HG03025 (cell line): ENCODE results near the gene HIPK1.

Experiments used
- ATAC-seq: cut with Tn5 transposase; IDR thresholded peaks from one replicate; pipeline ENCODE4 v1.9.1; 2021; ENCODE audit warnings: mild to moderate bottlenecking, moderate library complexity; ENCODE audit not compliant: unreplicated experiment, low FRiP score

Gene HIPK1

DNA sequence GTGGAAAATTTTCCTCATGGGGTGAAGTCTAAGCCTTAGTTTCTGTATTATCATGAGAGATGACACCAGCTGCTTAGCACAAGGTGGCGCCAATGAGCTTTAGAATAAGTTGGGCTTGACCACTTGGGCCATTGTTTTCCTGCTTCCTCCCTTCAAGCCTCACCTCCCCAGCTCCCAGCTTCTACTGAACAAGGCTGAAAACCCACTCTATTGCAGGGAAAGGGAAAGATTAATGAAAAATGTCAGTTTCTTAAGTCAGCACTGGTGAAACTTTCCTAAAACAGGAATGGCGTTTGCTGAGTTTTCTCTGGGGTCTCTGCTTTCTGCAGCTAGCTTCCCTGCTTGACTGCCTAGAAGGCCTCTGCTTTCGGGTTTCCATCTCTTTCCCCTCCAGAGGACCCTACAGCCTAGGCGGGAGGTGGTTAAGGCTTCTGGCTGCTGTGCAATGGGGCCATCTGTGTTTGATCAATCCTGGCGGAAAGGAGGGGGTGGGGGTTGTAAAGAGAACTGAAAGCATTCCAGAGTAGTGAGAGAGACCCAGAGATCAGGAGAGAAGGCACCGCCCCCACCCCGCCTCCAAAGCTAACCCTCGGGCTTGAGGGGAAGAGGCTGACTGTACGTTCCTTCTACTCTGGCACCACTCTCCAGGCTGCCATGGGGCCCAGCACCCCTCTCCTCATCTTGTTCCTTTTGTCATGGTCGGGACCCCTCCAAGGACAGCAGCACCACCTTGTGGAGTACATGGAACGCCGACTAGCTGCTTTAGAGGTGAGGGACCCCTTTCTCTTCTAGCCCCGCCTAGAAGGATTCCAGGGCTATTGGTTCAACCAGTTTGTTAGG, 50.0 kb downstream of the HIPK1 start, which contains the start of gene OLFML3:
Gene OLFML3 (plus strand): TSS at position 612 of the 840 bp plus-strand sequence. CDS start 43 bp downstream, at position 655.
- no peak for ATAC-seq

DNA sequence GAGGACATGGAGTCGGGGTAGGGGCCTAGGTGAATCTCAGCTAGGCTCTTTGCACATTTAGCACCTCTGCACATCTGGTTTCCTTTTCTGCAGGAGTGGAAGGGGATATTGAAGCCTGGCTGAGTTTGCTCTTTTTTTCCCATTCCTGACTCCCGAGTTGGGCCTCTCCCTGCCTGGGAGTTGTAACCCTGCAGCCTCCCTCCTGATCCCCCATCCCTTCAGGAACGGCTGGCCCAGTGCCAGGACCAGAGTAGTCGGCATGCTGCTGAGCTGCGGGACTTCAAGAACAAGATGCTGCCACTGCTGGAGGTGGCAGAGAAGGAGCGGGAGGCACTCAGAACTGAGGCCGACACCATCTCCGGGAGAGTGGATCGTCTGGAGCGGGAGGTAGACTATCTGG, 51.0 kb downstream of the HIPK1 start:
- ATAC-seq: no peak

DNA sequence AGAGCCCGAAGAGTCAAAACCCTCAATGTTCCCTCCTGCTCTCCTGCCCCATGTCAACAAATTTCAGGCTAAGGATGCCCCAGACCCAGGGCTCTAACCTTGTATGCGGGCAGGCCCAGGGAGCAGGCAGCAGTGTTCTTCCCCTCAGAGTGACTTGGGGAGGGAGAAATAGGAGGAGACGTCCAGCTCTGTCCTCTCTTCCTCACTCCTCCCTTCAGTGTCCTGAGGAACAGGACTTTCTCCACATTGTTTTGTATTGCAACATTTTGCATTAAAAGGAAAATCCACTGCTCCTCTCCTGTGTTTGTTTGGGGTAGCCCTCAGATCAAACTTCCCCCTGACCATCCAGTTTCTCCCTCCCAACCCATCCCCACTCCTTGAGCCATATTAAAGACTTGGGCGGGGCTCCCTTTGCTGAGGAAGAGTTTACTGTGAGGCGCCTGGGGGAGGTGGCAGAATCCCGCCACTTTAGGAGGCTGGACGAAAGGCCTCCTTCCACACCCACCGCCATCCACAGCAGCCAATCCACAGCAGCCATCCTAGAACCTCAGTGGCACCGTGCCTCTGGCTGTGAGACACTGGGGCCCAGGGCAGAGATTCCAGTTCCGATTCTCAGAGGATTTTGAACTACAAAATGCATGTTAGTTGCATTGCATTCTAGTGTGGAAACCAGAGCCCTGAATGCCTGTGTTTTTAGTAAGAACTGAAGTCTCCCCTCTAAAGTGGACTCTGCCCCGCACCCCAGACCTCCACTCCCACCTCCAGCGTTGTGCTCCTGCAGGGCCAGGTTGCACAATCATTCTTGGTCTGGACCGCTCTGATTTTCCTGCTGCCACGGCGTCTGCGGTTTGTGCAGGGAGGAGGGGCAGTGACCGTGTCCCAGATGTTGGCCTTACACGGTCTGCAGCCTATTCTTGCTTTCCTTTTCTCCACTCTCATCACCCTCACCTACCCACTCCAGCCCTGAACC, 53.1 kb downstream of the HIPK1 start:
- ATAC-seq: no peak

DNA sequence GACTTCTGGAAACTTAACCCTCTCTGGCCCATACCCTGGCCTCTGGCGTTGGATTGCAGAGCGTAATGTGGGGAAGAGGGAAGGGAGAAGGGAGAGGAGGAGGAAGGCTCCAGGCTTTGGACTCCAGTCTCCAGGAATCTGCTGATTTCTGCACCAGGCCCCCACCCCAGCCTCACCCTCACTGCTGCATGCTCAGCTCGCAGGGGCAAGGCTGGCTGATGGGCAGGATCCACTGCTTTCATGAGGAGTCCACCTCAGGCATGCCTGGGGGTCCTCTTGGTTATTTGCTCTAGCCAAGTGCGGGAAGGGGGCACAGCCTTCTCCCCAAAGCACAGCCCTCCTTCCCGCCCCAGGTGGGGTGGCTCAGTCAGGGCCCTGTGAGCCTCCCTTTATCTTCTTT, 53.8 kb downstream of the HIPK1 start:
- no peak for ATAC-seq

DNA sequence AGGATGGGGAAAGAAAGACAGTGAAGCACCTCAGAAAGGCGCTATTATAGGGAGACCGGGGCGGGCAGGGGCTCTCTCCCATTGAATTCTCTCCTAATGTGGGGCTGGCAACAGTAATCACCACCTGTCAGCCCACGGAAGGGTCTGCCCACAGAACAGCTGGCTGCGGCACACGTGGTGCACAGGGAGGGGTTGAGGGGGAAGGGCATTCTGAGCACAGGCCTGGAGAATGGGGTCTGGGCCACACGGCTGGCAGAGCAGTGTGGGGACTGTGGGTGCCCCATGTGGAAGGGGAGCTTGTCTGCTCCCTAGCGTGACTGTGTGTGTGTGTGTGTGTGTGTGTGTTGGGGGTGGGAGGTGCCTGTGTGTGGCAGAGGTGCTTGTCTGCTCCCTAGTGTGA, 54.3 kb downstream of the HIPK1 start:
- no peak for ATAC-seq

DNA sequence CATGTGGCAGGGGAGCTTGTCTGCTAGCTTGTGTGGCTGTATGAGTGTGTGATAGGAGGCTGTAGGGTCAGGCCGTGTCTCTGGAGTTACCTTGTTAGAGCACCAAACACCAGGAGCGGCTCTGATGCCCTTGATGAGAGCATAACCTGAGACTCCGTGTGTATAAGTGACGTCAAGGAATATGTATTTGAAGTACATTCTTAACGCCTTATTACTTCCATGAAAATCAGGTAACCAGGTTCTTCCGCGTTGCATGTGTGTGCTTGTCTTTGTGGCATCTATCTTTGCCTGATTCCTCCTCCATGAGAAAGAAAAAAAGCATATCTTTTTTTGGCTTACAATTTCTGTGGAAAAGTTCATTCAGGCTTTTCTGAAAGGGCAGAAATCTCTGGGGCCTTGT, 54.7 kb downstream of the HIPK1 start:
- no peak for ATAC-seq

DNA sequence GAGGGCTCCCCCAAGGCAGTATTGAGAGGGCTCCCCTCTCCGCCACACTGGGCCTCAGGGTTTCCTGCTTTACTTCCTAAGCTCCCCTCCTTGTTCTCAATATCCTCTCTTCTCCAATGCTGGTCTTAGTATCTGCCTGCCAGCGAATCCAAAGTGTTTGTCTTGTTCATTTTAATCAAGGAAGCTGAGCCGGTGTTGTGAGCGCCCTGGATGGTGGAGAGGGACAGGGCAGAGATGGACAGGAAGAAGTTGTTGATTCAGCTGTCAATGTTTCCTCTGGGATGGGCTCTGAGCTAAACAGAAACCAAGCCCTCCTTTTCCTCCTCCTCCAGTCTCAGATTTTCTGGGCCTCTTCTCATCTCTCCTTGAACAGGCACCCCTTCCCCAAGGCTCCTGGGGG, 55.6 kb downstream of the HIPK1 start:
- no peak for ATAC-seq

DNA sequence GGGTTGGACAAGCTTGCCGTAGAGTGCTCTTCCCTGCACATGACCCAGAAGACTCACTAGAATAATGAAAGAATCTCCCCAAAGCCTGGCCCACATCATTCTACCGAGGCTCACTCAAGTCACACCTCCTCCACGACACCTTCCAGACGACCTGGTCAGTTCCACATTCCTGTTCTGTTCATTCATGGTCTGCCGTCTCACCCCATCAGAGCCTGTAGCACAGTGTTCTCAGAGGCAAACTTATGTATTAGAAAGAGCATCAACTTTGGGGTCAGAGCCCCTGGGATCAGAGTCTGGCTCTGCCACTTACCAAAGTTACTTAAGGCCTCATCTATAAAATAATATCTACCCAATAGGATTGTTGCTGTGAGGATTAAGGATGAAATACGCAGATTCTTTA, 57.7 kb downstream of the HIPK1 start:
- ATAC-seq: no peak

DNA sequence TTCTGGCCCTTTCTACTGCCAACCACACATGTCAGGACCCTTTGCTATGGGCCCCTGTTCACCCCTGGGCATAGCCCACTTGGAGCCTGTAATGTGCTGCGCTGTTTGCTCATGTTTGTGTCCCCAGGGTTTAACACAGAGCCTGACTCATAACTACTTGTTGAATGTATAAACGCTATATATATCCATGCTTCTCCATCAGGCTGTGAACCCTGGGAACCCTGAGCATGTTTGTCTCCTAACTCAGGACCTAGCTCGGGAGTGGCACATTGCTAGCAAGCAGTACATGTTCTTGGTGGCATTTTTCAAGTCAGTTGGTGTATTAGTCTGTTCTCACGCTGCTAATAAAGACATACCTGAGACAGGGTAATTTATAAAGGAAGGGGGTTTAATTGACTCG, 58.1 kb downstream of the HIPK1 start:
- no peak for ATAC-seq

DNA sequence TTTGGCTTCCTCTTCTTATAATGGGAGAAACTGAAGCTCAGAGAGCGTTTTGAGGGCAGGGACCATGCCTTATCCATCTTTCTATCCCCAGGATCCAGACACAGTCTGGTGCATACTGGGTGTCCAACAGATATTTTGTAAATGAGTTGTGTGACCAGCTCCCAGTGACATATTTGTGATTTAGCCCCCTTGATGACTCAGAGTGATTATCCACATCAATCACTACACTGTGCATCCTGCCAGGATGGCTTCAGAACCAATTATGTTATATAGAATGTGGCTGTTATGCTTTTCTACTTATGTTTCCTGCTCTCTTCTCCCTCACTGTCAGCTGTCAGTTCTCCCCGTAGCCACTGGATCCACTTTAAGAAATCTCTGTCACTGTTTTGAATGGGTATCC, 61.4 kb downstream of the HIPK1 start:
- no peak for ATAC-seq

DNA sequence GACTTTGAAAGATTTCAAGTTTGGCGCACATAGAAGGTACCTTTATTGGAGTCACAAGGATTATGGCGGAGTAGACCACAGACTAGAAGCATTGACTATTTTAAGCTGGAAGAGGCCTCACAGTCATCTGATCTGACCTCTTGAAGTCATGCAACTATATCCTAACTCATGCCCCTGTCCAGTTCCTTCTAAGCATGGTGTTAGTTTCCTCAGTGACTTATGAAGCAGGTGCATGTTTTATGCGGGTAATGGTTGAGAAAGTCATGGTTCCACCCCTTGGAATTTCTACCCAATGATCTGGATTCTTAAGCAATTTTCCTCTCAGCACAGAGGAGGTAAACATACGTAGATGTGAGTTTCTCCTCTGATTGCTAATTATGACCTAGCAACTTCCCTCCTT, 61.8 kb downstream of the HIPK1 start:
- no peak for ATAC-seq

DNA sequence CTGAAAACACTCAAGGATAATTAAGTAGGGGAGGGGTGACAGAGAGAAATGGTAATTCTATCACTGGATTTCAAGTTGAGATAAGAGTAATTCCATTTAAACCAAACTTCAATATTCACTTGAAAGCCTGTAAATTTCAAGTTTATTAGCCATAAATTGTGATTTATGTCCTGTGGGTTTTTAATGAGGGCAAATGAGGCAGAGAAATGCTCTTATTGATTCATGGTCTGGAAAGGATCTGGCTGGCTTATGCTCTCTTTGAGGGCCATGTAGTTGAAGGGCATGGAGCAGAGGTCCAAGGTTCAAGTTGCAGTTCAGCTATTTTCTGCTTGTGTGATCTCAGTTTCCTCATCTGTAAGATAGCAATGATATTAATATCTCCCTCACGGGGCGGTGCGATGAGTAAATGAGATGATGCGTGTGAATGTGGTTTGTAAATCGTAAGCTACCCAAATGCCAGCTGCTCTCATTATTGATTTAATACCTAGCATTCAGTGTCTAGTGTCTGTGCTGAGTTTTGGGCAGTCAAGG, 62.4 kb downstream of the HIPK1 start:
- ATAC-seq: no peak

DNA sequence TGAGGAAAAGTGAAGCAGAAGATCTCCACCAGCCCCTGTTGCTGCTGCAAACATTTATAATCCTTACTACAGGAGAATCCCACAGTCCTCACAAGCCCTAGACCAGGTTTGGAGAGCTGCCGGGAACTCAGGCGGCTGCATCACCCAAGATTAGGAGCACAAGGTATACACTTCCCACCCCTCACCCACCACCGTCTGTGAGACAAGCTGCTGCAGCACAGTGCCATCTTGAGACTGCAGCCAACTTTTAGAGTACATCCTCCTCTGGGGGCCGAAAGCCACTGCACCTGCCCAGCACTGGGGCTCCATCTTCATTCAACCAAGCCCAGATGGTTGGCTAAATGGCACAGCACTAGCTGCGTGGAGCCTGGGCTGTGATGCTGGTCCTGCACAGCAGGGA, 63.9 kb downstream of the HIPK1 start:
- no peak for ATAC-seq

DNA sequence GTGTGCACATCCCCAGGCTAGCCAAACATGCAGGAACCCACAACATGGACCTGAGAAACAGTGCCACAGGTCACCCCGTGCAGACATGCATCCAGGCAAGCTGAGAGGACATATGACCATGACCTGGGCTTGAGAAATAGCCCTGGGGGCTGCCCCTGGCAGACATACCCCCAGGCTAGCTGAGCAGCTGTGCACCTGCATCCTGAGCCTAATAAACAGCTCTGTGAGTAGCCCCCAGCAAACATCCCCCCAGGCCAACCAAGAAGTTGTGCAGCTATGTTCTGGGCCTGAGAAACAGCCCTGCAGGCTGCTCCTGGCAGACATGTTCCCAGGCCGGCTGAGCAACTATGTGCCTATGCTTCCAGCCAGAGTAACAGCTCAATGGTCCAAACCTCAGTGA, 64.6 kb downstream of the HIPK1 start:
- no peak for ATAC-seq

DNA sequence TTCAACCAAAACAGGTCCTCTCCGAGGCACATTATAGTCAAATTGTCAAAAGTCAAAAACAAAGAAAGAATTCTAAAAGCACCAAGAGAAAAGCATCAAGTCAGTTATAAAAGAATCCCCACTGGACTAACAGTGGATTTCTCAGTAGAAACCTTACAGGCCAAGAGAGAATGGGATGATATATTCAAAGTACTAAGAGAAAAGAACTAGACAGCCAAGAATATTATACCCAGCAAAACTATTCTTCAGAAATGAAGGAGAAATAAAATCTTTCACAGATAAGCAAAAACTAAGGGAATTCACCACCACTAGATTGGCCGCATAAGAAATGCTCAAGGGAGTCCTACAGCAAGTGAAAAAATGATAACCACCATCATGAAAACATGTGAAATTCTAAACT, 66.3 kb downstream of the HIPK1 start:
- ATAC-seq: no peak

DNA sequence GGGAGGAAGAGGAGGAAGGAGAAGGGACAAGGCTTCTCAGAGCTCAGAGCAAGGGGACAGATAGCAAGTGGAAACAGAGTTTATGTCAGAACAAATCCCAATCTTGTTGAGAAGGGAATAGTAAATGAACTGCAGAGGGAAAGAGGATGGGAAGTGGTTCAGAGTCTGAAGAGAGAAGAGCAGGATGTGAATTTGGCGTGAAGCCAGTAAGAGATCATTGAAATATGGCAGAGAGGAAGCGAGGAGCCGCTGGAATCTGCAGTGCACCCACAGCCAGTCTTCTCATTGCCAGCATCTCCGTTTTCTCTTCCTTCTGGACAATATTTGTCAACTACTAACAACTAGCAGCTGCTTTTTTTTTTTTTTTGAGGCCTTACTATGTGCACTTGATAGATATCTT, 69.2 kb downstream of the HIPK1 start:
- no peak for ATAC-seq

DNA sequence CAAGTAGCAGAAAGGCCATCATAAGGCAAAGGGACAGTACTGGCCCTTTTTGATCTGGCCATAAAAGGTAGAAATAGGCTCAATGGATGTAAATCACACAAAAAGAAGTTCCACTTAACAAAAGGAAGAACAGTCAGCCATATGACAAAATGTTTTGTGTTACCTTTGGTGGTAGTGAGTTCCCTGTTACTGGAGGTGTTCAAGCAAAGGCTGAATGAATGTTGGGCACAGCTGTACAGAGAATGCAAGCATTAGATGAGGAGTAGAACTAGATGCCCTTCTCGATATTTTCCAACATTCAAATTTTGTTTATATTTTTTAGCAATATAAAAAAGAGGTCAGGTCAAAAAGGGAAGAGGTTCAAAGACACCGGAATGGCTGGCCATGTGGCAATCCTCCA, 70.1 kb downstream of the HIPK1 start:
- ATAC-seq: no peak

DNA sequence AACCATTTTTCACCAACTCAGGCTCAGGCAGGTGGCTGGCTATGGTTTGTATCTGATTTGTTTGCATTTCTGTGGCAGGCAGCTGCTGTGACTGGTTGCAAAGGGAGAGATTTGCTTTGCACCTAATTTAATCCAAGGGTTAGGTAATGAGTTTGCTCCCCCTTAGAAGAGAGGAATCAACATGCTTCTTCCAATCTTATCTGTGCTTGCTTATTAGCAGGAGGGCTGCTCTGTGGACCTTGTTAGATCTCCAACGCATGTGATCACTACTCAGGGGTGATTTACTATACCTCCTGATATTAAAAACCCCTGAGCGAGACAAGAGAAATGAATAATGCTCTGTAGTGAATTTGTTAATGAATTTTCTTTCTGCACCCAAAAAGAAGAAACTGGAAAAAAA, 70.7 kb downstream of the HIPK1 start:
- ATAC-seq: no peak

DNA sequence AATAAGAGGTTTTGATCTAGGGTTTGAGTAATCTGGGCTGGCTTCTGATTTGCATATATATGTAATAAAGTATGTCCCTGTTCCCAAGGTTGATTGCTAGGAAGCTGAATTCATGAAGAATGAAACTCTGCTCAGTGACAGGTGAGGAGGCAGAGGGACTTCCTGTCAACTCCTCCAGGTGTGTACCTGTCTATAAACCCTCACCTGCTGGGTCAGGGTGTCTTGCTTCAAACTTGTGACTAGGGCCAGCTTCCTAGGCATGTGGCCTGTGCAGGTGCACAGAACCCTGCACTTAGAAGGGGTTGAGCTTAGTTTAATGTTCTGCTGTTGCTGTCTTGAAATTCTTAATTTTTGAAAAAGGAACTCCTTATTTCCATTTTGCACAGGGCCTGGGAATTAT, 71.3 kb downstream of the HIPK1 start:
- ATAC-seq: no peak

DNA sequence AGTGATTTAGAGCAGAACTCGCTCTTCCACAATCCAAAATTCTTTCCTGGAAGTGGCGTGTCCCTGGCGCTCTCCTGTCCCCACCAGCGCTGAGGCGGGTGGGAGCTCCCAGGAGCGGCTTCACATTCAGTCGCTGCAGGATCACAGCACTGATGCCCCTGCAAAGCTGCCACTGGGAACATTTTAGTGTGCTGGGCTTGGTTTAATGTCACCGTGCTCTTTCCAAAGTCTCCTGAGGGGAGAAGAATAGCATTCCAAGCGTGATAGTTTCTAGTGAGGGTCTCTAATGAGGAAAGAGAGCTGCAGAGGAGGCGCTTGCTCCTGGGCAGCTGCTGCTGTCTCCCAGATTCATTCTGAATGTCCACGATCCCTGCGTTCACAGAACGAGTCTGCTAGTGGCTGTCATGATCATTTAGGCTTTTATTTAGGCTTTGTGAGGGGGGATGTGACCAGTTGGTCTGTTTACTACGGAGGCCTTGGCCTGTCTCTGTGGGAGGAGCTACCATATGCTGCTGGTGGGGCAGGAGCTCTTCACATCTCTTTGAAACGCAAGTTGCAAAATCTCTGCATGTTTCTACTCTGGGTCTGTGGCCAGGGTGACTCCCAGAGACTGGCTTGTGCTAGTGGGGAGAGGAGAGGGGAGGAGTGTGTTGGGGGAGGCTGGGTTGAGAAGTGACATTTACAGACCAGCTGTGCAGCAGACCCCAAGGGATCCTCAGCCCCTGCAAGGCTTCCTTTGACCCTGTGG, 73.5 kb downstream of the HIPK1 start:
- no peak for ATAC-seq

DNA sequence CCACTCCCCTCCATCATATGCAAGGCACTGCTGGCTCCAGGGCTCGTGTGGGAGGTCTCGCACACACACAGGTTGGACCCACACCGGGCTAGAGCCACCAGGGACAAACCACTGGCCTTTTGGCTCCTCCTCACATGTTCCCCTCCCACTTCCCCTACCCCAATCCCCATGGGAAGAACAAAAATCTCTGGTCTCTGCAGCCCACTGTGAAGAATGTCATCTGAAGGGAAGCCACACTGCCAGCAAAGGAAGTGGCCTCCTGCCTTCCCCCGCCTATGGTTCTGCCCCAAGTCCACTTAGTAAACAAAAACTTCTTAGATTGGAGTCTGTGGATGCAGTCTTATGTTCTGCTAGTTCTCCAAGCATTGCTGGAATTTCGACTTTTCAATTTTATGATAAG, 74.3 kb downstream of the HIPK1 start:
- no peak for ATAC-seq
